ENCODE results near the gene CPA5. TPM values are rescaled to one million over a fixed set of nuclear protein-coding genes. Genes with fewer than 3 reads are reported as not detected.

Gene CPA5
- total RNA-seq, 1 donor from 2014 or later, result not detected

DNA sequence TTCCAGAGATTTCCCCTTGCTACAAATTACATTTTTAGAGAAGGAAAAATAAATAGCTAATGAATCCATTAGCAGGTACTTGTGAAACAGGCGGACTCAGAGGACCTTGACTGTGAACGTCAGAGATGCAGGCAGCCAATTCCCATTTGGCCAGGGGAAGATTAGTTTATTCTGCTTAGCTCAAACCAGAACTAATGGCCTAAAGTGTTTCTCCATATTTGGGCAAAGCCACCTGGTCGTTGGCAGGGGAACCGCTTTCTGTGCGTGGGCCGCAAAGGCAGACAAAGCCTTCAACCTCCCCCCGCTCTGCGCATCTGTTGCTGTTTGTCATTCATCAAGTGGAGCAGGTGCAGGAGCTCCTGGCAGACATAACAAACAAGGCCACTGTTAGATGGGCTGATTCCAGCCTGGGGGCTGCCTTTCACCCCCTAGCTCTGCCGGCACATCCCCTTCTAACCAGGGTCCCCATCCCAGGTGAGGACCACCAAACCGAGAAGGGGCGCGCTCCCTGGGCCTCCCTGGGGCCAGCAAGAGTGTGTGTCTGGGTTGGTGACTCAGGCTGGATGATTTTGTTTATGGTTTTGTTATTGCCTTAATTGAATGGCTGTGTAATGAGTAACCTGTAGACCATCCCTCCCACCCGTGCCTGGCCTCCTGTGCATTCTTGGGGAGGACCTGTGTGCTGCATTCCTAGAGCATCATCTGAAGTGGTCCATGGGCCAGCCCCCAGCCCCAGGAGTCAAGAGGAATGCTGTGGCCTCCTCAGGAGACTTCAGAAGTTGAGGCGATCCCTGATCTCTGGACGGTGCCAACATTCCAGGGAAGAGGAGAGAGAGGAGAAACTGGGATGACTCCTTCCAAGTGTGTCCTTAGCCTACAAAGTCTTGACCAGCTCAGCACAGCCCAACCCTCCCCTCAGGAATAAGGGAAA is 21.2 kb downstream of the CPA5 start:
- no peak overlapping the region for H2AFZ ChIP-seq (replicated peaks)
- H3F3A ChIP-seq (ENCODE audit: low read depth), result no peaks in the 10 kb centered on the region
- peak; percentile 41 for DNase-seq (ENCODE audit: low spot score)
- H3K36me3 ChIP-seq, result no peaks in the 10 kb centered on the region
- TF ChIP-seq EZH2 (IDR thresholded peaks at IDR 0.05) (no peak), EZH2phosphoT487 (IDR thresholded peaks at IDR 0.05) (no peak)
- TF ChIP-seq, protein P1, sequence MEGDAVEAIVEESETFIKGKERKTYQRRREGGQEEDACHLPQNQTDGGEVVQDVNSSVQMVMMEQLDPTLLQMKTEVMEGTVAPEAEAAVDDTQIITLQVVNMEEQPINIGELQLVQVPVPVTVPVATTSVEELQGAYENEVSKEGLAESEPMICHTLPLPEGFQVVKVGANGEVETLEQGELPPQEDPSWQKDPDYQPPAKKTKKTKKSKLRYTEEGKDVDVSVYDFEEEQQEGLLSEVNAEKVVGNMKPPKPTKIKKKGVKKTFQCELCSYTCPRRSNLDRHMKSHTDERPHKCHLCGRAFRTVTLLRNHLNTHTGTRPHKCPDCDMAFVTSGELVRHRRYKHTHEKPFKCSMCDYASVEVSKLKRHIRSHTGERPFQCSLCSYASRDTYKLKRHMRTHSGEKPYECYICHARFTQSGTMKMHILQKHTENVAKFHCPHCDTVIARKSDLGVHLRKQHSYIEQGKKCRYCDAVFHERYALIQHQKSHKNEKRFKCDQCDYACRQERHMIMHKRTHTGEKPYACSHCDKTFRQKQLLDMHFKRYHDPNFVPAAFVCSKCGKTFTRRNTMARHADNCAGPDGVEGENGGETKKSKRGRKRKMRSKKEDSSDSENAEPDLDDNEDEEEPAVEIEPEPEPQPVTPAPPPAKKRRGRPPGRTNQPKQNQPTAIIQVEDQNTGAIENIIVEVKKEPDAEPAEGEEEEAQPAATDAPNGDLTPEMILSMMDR (IDR thresholded peaks at IDR 0.05), result no peak
- no peak overlapping the region for H3K4me3 ChIP-seq
- no peaks in the 10 kb centered on the region for H4K20me1 ChIP-seq (ENCODE audit: low read depth)
- H3K27ac ChIP-seq, result no peak overlapping the region
- no peaks in the 10 kb centered on the region for H3K4me1 ChIP-seq
- H3K4me1 Mint-ChIP-seq, result peaks cover 56% of the 10 kb centered on the region
- H3K9me3 Mint-ChIP-seq, result peaks cover 5% of the 10 kb centered on the region
- no peak overlapping the region for H3K9ac ChIP-seq
- H3K36me3 Mint-ChIP-seq, result no peaks in the 10 kb centered on the region
- H3K27me3 Mint-ChIP-seq (ENCODE audit: insufficient read depth, low read depth), result peaks cover 8% of the 10 kb centered on the region
- peak overlapping the region; percentile 99 for H3K27ac Mint-ChIP-seq
- no peaks in the 10 kb centered on the region for H3K79me2 ChIP-seq (ENCODE audit: low read depth)
- no peak overlapping the region for H3K4me2 ChIP-seq
- no peaks in the 10 kb centered on the region for H3K9me3 ChIP-seq (ENCODE audit: low read depth)
- no peaks in the 10 kb centered on the region for H3K27me3 ChIP-seq
- H3K4me3 Mint-ChIP-seq, result peak overlapping the region; percentile 36

DNA sequence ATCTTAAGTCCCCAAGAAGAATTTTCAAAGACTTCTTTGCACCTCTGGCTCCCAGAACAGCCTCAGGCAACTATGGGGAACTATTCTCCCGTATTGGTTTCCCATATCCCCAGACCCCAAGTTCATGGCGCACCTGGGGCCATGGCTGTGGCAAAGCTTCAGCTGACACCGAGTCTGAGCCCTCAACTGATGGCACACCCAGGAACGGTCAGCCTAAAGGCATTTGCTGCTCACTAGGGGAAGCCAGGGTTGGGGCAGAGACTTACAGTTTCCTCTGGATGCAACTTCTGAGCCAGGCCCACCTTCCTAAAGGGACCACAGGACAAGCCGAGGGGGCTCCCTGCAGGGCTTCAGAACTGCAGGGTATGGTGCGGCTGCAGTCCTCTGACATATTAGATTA is 21.9 kb downstream of the CPA5 start:
- Histone ChIP-seq H3K27ac (no peak overlapping the region), H3F3A (ENCODE audit: low read depth) (no peaks in the 10 kb centered on the region), H3K9me3 (ENCODE audit: low read depth) (no peaks in the 10 kb centered on the region), H3K4me2 (no peak overlapping the region), H3K4me3 (no peak overlapping the region), H4K20me1 (ENCODE audit: low read depth) (no peaks in the 10 kb centered on the region), H3K79me2 (ENCODE audit: low read depth) (no peaks in the 10 kb centered on the region), H3K36me3 (no peaks in the 10 kb centered on the region), H3K9ac (no peak overlapping the region), H2AFZ (replicated peaks) (no peak overlapping the region), H3K4me1 (no peaks in the 10 kb centered on the region), H3K27me3 (no peaks in the 10 kb centered on the region)
- peaks cover 8% of the 10 kb centered on the region for H3K27me3 Mint-ChIP-seq (ENCODE audit: insufficient read depth, low read depth)
- no peak for DNase-seq (ENCODE audit: low spot score)
- H3K36me3 Mint-ChIP-seq, result no peaks in the 10 kb centered on the region
- TF ChIP-seq EZH2 (IDR thresholded peaks at IDR 0.05), result no peak
- TF ChIP-seq, protein P1 (IDR thresholded peaks at IDR 0.05), result no peak
- no peak for TF ChIP-seq EZH2phosphoT487 (IDR thresholded peaks at IDR 0.05)
- H3K27ac Mint-ChIP-seq, result peak overlapping the region; percentile 99
- H3K4me1 Mint-ChIP-seq, result peaks cover 56% of the 10 kb centered on the region
- no peaks in the 10 kb centered on the region for H3K9me3 Mint-ChIP-seq
- H3K4me3 Mint-ChIP-seq, result no peak overlapping the region

DNA sequence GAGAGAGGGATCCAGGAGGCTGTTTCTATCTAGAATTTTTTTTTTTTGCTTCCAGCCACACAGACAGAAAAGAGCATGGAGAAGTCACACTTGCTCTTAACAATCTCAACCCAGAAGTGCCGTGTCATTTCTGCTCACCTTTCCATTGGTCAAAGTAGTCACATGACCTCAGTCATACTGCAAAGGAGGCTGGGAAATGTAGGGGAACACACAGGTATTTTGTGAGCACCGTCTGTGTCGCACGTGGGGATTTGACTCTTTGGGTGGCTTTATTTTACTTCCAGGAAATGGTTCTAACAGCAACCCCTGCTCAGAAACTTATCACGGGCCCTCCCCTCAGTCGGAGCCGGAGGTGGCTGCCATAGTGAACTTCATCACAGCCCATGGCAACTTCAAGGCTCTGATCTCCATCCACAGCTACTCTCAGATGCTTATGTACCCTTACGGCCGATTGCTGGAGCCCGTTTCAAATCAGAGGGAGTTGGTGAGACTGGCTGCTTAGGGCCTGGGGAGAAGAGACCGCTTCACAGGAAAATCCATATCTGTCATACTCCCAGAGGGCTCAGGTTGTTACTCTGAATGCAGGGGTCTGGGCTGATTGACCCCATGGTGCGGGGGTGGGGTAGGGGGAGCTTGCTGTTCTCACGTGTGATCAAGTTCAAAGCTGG is 22.6 kb downstream of the CPA5 start:
- no peaks in the 10 kb centered on the region for H3K9me3 ChIP-seq (ENCODE audit: low read depth)
- H4K20me1 ChIP-seq (ENCODE audit: low read depth), result no peaks in the 10 kb centered on the region
- Mint-ChIP-seq H3K4me3 (peak overlapping the region; percentile 18), H3K27ac (peak overlapping the region; percentile 99), H3K4me1 (peaks cover 59% of the 10 kb centered on the region), H3K36me3 (peaks cover 3% of the 10 kb centered on the region), H3K27me3 (ENCODE audit: insufficient read depth, low read depth) (peaks cover 8% of the 10 kb centered on the region), H3K9me3 (peaks cover 3% of the 10 kb centered on the region)
- no peak overlapping the region for H3K9ac ChIP-seq
- no peak overlapping the region for H2AFZ ChIP-seq (replicated peaks)
- TF ChIP-seq, protein P1 (IDR thresholded peaks at IDR 0.05), result no peak
- no peak for TF ChIP-seq EZH2phosphoT487 (IDR thresholded peaks at IDR 0.05)
- TF ChIP-seq EZH2 (IDR thresholded peaks at IDR 0.05), result no peak
- H3K36me3 ChIP-seq, result no peaks in the 10 kb centered on the region
- no peaks in the 10 kb centered on the region for H3K4me1 ChIP-seq
- H3K27ac ChIP-seq, result no peak overlapping the region
- H3K4me2 ChIP-seq, result no peak overlapping the region
- no peaks in the 10 kb centered on the region for H3K27me3 ChIP-seq
- H3K4me3 ChIP-seq, result no peak overlapping the region
- no peaks in the 10 kb centered on the region for H3F3A ChIP-seq (ENCODE audit: low read depth)
- no peaks in the 10 kb centered on the region for H3K79me2 ChIP-seq (ENCODE audit: low read depth)
- no peak for DNase-seq (ENCODE audit: low spot score)
